Trophoblast cell (in vitro differentiated cells and primary cell): ENCODE data around the gene STKLD1.

ENCODE experiments used
- DNase-seq, 2 donors: peaks; one replicate each; pipeline ENCODE4 v3.0.0-alpha.2; 2016
- H2AFZ ChIP-seq: 2 replicates; pipeline ENCODE4 v1.6.1; 2013; ENCODE audit warnings: low read length, moderate library complexity, mild to moderate bottlenecking; ENCODE audit not compliant: insufficient read depth, poor library complexity
- H2AK5ac ChIP-seq: 2 replicates; pipeline ENCODE4 v1.6.1; 2013; ENCODE audit warnings: mild to moderate bottlenecking, low read length
- H2BK120ac ChIP-seq: 2 replicates; pipeline ENCODE4 v1.6.1; 2013; ENCODE audit warnings: low read length, mild to moderate bottlenecking, moderate library complexity; ENCODE audit not compliant: insufficient read depth, poor library complexity
- H2BK12ac ChIP-seq: 2 replicates; pipeline ENCODE4 v1.6.1; 2013; ENCODE audit warnings: mild to moderate bottlenecking, low read length, moderate library complexity
- H2BK5ac ChIP-seq: 2 replicates; pipeline ENCODE4 v1.6.1; 2013; ENCODE audit warnings: low read length, low read depth, moderate library complexity, mild to moderate bottlenecking; ENCODE audit not compliant: poor library complexity
- H3K14ac ChIP-seq: 2 replicates; pipeline ENCODE4 v1.6.1; 2013; ENCODE audit warnings: mild to moderate bottlenecking, low read length
- H3K18ac ChIP-seq: 2 replicates; pipeline ENCODE4 v1.6.1; 2013; ENCODE audit warnings: mild to moderate bottlenecking, low read length
- H3K23ac ChIP-seq: 2 replicates; pipeline ENCODE4 v1.6.1; 2013; ENCODE audit warnings: low read length
- H3K27ac ChIP-seq: 2 replicates; pipeline ENCODE4 v1.5.1; 2013; ENCODE audit warnings: low read depth, mild to moderate bottlenecking, inconsistent platforms, low read length, moderate library complexity
- H3K27me3 ChIP-seq: 2 replicates; pipeline ENCODE4 v1.6.1; 2013; ENCODE audit warnings: inconsistent platforms, mild to moderate bottlenecking, low read length, moderate library complexity; ENCODE audit not compliant: insufficient read depth
- H3K36me3 ChIP-seq, 2 experiments: 1 replicate in 1 of 2; 2 replicates in 1 of 2; pipeline ENCODE4 v1.6.1; 2013; ENCODE audit warnings: low read length in 2 of 2, mild to moderate bottlenecking in 2 of 2, moderate library complexity in 1 of 2; ENCODE audit not compliant: insufficient read depth in 2 of 2, control insufficient read depth in 1 of 2
- H3K4ac ChIP-seq: 2 replicates; pipeline ENCODE4 v1.6.1; 2013; ENCODE audit warnings: low read depth, mild to moderate bottlenecking, low read length, moderate library complexity
- H3K4me1 ChIP-seq, 2 experiments: 1 replicate in 1 of 2; 2 replicates in 1 of 2; pipeline ENCODE4 v1.6.1; 2013; ENCODE audit warnings: low read length in 2 of 2, mild to moderate bottlenecking in 2 of 2, moderate library complexity in 1 of 2; ENCODE audit not compliant: insufficient read depth in 2 of 2, control insufficient read depth in 1 of 2
- H3K4me2 ChIP-seq: 2 replicates; pipeline ENCODE4 v1.6.1; 2013; ENCODE audit warnings: inconsistent platforms, mild to moderate bottlenecking, low read length, moderate library complexity
- H3K4me3 ChIP-seq: 2 replicates; pipeline ENCODE4 v1.5.1; 2013; ENCODE audit warnings: mild to moderate bottlenecking, low read depth, low read length, inconsistent platforms
- H3K79me1 ChIP-seq: one replicate; pipeline ENCODE4 v1.6.1; 2013; ENCODE audit warnings: low read length
- H3K79me2 ChIP-seq: 2 replicates; pipeline ENCODE4 v1.6.1; 2013; ENCODE audit warnings: low read length, mild to moderate bottlenecking; ENCODE audit not compliant: control insufficient read depth, insufficient read depth, poor library complexity
- H3K9ac ChIP-seq: 2 replicates; pipeline ENCODE4 v1.6.1; 2013; ENCODE audit warnings: mild to moderate bottlenecking, low read length
- H3K9me3 ChIP-seq: 2 replicates; pipeline ENCODE4 v1.6.1; 2013; ENCODE audit warnings: low read depth, mild to moderate bottlenecking, control low read depth, inconsistent platforms, low read length; ENCODE audit not compliant: insufficient read depth
- H4K12ac ChIP-seq: 2 replicates; pipeline ENCODE4 v1.6.1; 2013; ENCODE audit warnings: low read depth, mild to moderate bottlenecking, low read length, moderate library complexity
- H4K8ac ChIP-seq: 2 replicates; pipeline ENCODE4 v1.6.1; 2013; ENCODE audit warnings: low read depth, mild to moderate bottlenecking, low read length, moderate library complexity
- H4K91ac ChIP-seq: one replicate; pipeline ENCODE4 v1.6.1; 2013; ENCODE audit warnings: low read depth, mild to moderate bottlenecking, low read length, moderate library complexity
- WGBS: extraction: QIAGEN DNeasy Blood & Tissue Kit; methylation state at CpG from one replicate; pipeline ENCODE4 v1.1.7; 2013; ENCODE audit warnings: missing lambda C conversion rate; ENCODE audit not compliant: insufficient read length, insufficient coverage; ENCODE audit errors: extremely low coverage; 5-methylcytosine and 5-hydroxymethylcytosine counted together

The STKLD1 gene

DNA sequence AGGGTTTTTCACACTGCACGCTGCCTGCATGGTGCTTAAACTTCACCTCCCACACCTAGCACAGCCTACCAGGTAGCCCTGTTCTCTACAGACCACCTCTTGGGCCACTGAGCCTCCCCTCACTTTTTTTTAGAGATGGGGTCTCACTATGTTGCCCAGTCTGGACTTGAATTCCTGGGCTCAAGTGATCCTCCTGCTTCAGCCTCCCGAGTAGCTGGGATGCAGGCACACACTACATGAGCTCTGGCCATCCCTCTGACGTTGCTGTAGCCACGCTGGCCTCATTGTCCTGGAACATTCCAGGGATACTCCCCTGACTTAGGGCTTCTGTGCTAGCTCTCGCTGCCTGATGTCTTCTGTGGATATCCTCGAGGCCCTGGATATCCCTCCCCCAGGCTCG lies 76.4 kb downstream of the STKLD1 start:
- no peak overlapping the region for H2BK120ac ChIP-seq
- no peak overlapping the region for H4K8ac ChIP-seq
- H3K14ac ChIP-seq, result no peak overlapping the region
- H3K4me3 ChIP-seq, result no peak overlapping the region
- no peak overlapping the region for H3K18ac ChIP-seq
- H2BK5ac ChIP-seq, result no peak overlapping the region
- H3K79me1 ChIP-seq, result no peaks in the 10 kb centered on the region
- no peak overlapping the region for H3K4ac ChIP-seq
- H3K4me1 ChIP-seq, result no peaks in the 10 kb centered on the region
- H3K9ac ChIP-seq, result no peak overlapping the region
- no peaks in the 10 kb centered on the region for H3K27me3 ChIP-seq
- no peak overlapping the region for H4K12ac ChIP-seq
- no peaks in the 10 kb centered on the region for H3K79me2 ChIP-seq
- no CpG with 5 or more reads among the region's 7 CpGs for WGBS
- no peak for DNase-seq
- H2AFZ ChIP-seq, result no peak overlapping the region
- H3K27ac ChIP-seq, result no peak overlapping the region
- H2BK12ac ChIP-seq, result no peak overlapping the region
- no peak overlapping the region for H2AK5ac ChIP-seq
- no peak overlapping the region for H4K91ac ChIP-seq
- H3K4me2 ChIP-seq, result no peak overlapping the region
- H3K9me3 ChIP-seq, result no peaks in the 10 kb centered on the region
- H3K23ac ChIP-seq, result no peak overlapping the region
- no peaks in the 10 kb centered on the region for H3K36me3 ChIP-seq

DNA sequence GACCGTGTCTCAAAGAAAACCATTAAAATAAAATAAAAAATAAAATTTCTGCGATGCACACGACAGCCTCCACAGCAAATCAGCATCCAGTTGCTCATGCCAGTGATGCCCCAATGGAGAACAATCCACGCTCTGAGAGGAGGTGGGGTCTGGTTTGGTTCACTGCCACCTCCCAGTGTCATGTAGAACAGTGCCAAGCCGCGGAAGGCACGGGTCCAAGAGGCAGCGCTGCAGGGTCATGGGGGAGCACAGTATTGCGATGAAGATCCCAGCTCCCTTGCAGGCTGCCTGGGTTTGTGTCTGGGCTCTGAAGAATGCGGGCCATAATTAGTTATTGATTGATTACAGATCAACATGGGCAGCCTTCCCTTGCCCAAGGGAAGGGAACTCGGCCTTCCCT lies 77.5 kb downstream of the STKLD1 start:
- no peaks in the 10 kb centered on the region for H3K36me3 ChIP-seq
- no peak overlapping the region for H2BK12ac ChIP-seq
- no peaks in the 10 kb centered on the region for H3K4me1 ChIP-seq
- no peak for DNase-seq
- no peak overlapping the region for H2BK120ac ChIP-seq
- no peak overlapping the region for H2AFZ ChIP-seq
- no peak overlapping the region for H3K9ac ChIP-seq
- no peaks in the 10 kb centered on the region for H3K79me2 ChIP-seq
- no peak overlapping the region for H3K14ac ChIP-seq
- no peak overlapping the region for H4K91ac ChIP-seq
- H3K9me3 ChIP-seq, result no peaks in the 10 kb centered on the region
- no peak overlapping the region for H3K4me3 ChIP-seq
- no peaks in the 10 kb centered on the region for H3K27me3 ChIP-seq
- no peaks in the 10 kb centered on the region for H3K79me1 ChIP-seq
- no peak overlapping the region for H3K4ac ChIP-seq
- H4K8ac ChIP-seq, result no peak overlapping the region
- H3K23ac ChIP-seq, result no peak overlapping the region
- no CpG with 5 or more reads among the region's 11 CpGs for WGBS
- no peak overlapping the region for H3K27ac ChIP-seq
- no peak overlapping the region for H4K12ac ChIP-seq
- H3K4me2 ChIP-seq, result no peak overlapping the region
- no peak overlapping the region for H2AK5ac ChIP-seq
- H3K18ac ChIP-seq, result no peak overlapping the region
- H2BK5ac ChIP-seq, result no peak overlapping the region

DNA sequence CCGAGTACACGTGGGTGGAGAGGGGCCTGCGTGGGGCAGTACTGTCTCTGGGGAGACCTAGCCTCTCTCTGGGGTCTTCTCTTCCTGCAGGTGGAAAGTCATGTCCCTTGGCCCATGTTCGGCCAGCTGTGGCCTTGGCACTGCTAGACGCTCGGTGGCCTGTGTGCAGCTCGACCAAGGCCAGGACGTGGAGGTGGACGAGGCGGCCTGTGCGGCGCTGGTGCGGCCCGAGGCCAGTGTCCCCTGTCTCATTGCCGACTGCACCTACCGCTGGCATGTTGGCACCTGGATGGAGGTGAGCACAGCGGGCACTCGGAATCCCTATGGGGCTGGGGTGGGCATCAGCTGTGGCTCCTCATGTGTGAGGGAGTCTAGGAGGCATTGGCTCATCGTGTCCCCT lies 78.2 kb downstream of the STKLD1 start:
- no peak overlapping the region for H2BK12ac ChIP-seq
- peaks cover 0 to 2% of the 10 kb centered on the region in 2 experiments for H3K4me1 ChIP-seq
- no peak overlapping the region for H4K12ac ChIP-seq
- DNase-seq, result no peak
- no peaks in the 10 kb centered on the region for H3K79me2 ChIP-seq
- H4K91ac ChIP-seq, result no peak overlapping the region
- no peak overlapping the region for H3K4me2 ChIP-seq
- H2BK5ac ChIP-seq, result no peak overlapping the region
- no CpG with 5 or more reads among the region's 19 CpGs for WGBS
- H3K9me3 ChIP-seq, result no peaks in the 10 kb centered on the region
- H2AFZ ChIP-seq, result no peak overlapping the region
- H3K36me3 ChIP-seq, result no peaks in the 10 kb centered on the region
- no peak overlapping the region for H2AK5ac ChIP-seq
- H3K9ac ChIP-seq, result no peak overlapping the region
- no peak overlapping the region for H3K4me3 ChIP-seq
- no peak overlapping the region for H2BK120ac ChIP-seq
- H3K14ac ChIP-seq, result no peak overlapping the region
- no peak overlapping the region for H3K23ac ChIP-seq
- no peak overlapping the region for H4K8ac ChIP-seq
- no peaks in the 10 kb centered on the region for H3K27me3 ChIP-seq
- no peak overlapping the region for H3K18ac ChIP-seq
- no peaks in the 10 kb centered on the region for H3K79me1 ChIP-seq
- no peak overlapping the region for H3K4ac ChIP-seq
- H3K27ac ChIP-seq, result no peak overlapping the region

GRCh38 chr9:133454943-133455673 lies 78.9 kb downstream of the STKLD1 start:
- Histone ChIP-seq H3K9ac (no peak overlapping the region), H3K4me2 (no peak overlapping the region), H3K4me3 (no peak overlapping the region), H4K91ac (no peak overlapping the region), H3K79me2 (peaks cover 2% of the 10 kb centered on the region), H3K27me3 (no peaks in the 10 kb centered on the region), H3K18ac (no peak overlapping the region), H3K79me1 (peaks cover 3% of the 10 kb centered on the region), H3K4me1 (peaks cover 0 to 2% of the 10 kb centered on the region in 2 experiments), H3K9me3 (no peaks in the 10 kb centered on the region), H2BK120ac (no peak overlapping the region), H3K23ac (no peak overlapping the region), H3K27ac (no peak overlapping the region), H2BK12ac (no peak overlapping the region), H3K4ac (no peak overlapping the region), H3K14ac (no peak overlapping the region), H2BK5ac (no peak overlapping the region), H3K36me3 (no peaks in the 10 kb centered on the region), H2AK5ac (no peak overlapping the region), H2AFZ (no peak overlapping the region), H4K8ac (no peak overlapping the region), H4K12ac (no peak overlapping the region)
- no CpG with 5 or more reads among the region's 20 CpGs for WGBS
- DNase-seq, result no peak
